Measurements from ENCODE around the gene MYBPC3. TPM values are rescaled to one million over a fixed set of nuclear protein-coding genes. Genes with fewer than 3 reads are reported as not detected.

MYBPC3 gene
- total and polyA plus RNA-seq, 2 donors (not counting 3 experiments of a cell fraction or from before 2014, with no cell fraction given), result not detected

GRCh38 chr11:47391711-47392432 lies 39.4 kb upstream of the MYBPC3 start:
- H3K36me3 ChIP-seq (ENCODE audit: control insufficient read depth in 2 of 2, extremely low read depth in 1 of 2, insufficient read depth in 2 of 2, low read length in 2 of 2), result no peaks in the 10 kb centered on the region
- CTCF ChIA-PET, result interaction anchor here (0.9 to 5.5 kb wide), 3 partner anchors 18 to 37 kb away, joined by 3 to 76 read pairs (median 4); no protein-coding TSS in a partner anchor
- TF ChIP-seq MAX (IDR thresholded peaks at IDR 0.05; ENCODE audit: insufficient read depth, insufficient read length) (no peak), POLR2AphosphoS5 (IDR thresholded peaks at IDR 0.05; ENCODE audit: insufficient read depth, low read depth, low read length) (no peak), JUN (IDR thresholded peaks at IDR 0.05; ENCODE audit: borderline replicate concordance, insufficient read depth, insufficient read length, low read depth) (no peak), MYC (IDR thresholded peaks at IDR 0.05; ENCODE audit: low read depth, low read length) (no peak), GATA2 (IDR thresholded peaks at IDR 0.05; ENCODE audit: insufficient read depth, insufficient read length, low read depth, low read length) (no peak), POLR2A (IDR thresholded peaks at IDR 0.05; ENCODE audit: low read depth, low read length) (no peak), CTCF (IDR thresholded peaks at IDR 0.05; ENCODE audit: extremely low read depth in 1 of 2, insufficient read depth in 1 of 2, low read depth in 1 of 2, low read length in 2 of 2) (no peak), EZH2 (IDR thresholded peaks at IDR 0.05; ENCODE audit: borderline replicate concordance, low read depth, low read length, severe bottlenecking) (no peak), FOS (IDR thresholded peaks at IDR 0.05; ENCODE audit: borderline replicate concordance, insufficient read depth, low read length) (no peak)
- H3K9ac ChIP-seq (replicated peaks; ENCODE audit: extremely low read depth, insufficient read depth, low read length), result no peak overlapping the region
- no peak overlapping the region for H3K27ac ChIP-seq (ENCODE audit: insufficient read depth, low read depth, low read length)
- FAIRE-seq (no peak), DNase-seq (ENCODE audit: low read depth, low spot score) (no peak)
- H3K4me3 ChIP-seq (replicated peaks in 1 of 3; ENCODE audit: insufficient read depth in 1 of 3, low read depth in 1 of 3, low read length in 3 of 3), result no peak overlapping the region
- dilution Hi-C loops (cut with MboI; ENCODE audit: extremely low pct_ligation_motif_present, low sequenced_read_pairs) (no loop called here), intact Hi-C loops (cut with micrococcal nuclease) (no loop called here)
- H3K9me3 ChIP-seq (replicated peaks; ENCODE audit: control insufficient read depth, insufficient read depth, low read length), result no peaks in the 10 kb centered on the region
- POLR2A ChIA-PET, result no interaction called here
- peaks cover 21% of the 10 kb centered on the region for H3K4me1 ChIP-seq (ENCODE audit: control insufficient read depth, extremely low read depth, insufficient read depth, low read length)
- H3K27me3 ChIP-seq (ENCODE audit: control insufficient read depth in 2 of 2, insufficient read depth in 2 of 2, low read length in 2 of 2), result no peaks in the 10 kb centered on the region
- no TSS peak for BruUV-seq (replicated peaks)
- H4K20me1 ChIP-seq (replicated peaks; ENCODE audit: control insufficient read depth, extremely low read depth, insufficient read depth, low read length), result no peaks in the 10 kb centered on the region
- no peaks in the 10 kb centered on the region for H3K79me2 ChIP-seq (ENCODE audit: control insufficient read depth, insufficient read depth, low read length)
- no peak overlapping the region for H3K4me2 ChIP-seq (ENCODE audit: insufficient read depth, low read length)
- H2AFZ ChIP-seq (ENCODE audit: low read depth, low read length), result no peak overlapping the region
- no peaks in the 10 kb centered on the region for H3K9me1 ChIP-seq (replicated peaks; ENCODE audit: control insufficient read depth, extremely low read depth, insufficient read depth, low read length)

Data from endothelial cell of umbilical vein (primary cell).